Raji (cell line): ENCODE measurements around the gene NLGN1.

Experiments
- POLR2A ChIP-seq: IDR thresholded peaks from 2 replicates; pipeline ENCODE4 v1.6.1; 2011; ENCODE audit warnings: low read depth, low read length, control low read depth; ENCODE audit not compliant: insufficient read depth

Gene NLGN1

DNA sequence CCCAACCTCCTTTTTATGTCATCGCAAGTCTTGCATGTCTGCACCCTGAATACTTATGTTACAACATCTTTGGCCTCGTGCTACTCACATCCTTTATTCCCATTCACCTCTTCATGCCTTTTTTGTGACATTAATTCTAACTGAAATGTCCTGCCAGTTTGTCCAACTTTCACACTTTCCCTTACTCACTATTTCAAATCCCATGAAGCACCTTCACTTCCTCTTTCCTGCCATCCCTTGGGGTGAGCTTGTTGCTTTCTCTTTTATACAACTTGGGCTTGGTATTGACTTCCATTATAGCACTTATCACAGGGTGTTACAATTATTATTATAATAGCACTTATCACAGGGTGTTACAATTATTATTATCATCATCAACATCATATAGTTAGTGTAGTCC, 496.3 kb downstream of the NLGN1 start:
- no peak for TF ChIP-seq POLR2A

DNA sequence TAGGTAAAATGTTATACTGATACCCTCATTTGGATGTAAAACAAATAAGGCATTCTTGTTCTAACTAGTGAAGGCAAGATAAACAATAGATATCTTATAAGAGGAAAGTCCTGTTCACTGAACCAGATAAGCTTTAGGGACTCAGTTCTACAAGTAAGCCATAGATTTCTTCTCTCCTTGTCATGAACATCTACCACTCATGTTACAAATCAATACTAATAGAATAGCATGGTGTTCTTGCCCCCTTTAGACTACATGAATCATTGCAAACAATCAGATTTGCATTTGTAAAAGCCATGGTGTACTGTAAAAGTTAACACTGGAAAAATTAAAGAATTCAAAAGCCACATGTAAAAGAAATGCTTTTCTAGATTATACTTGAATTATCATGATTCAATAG, 500.1 kb downstream of the NLGN1 start:
- no peak for TF ChIP-seq POLR2A

DNA sequence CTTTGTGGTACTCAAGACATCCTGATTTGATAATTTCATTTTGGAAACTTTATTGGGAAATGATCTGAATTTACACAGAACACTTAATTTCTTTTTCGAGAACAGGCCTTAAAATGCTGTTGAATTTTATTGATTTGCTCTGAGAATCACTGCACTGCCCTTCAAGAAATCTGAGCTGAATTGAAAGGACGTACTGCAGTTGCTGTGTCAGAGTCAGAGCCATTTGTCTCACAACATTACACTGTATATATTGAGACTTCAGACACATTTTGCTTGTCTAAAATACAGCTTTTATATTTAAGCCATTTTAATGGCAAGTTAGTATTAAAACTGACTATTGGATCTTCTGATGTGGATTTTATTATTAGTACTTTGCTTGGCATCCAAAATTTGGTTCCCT, 504.1 kb downstream of the NLGN1 start:
- TF ChIP-seq POLR2A, result no peak

DNA sequence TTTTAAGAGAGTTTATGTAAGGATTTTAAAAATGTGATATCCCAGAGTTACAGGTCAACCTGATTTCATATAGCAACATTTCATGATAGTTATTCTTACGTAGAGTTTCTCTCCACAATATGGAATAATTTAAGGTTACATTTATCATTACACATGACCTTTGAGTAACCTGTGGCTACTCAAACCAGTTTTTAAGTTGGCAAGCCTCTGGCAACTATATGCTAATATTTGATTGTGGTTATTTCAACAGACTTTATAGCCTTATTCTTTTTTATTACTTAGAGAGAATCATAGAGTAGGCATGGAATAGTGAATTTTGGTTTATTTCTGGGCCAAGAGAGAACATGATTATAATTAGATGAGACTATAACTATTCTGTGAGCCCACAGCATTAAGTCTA, 504.9 kb downstream of the NLGN1 start:
- no peak for TF ChIP-seq POLR2A

DNA sequence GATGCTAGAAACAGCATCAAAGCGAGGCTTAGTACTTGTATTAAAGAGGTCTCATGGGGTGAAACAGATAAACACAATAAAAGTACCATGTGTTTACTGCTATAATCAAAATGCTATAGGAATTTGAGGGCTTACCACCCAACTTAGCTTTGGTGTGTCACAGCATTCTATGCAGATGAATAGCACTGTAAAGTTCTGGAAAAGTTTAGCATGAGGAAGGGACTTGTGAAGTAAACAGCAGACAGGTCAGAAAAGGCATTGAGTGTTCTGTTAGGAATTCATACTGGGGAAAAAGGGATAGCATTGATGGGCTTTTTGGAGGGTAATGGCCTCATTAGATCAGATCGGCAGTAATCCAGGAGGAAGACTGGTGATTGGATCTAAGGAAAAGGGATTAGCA, 505.3 kb downstream of the NLGN1 start:
- no peak for TF ChIP-seq POLR2A

DNA sequence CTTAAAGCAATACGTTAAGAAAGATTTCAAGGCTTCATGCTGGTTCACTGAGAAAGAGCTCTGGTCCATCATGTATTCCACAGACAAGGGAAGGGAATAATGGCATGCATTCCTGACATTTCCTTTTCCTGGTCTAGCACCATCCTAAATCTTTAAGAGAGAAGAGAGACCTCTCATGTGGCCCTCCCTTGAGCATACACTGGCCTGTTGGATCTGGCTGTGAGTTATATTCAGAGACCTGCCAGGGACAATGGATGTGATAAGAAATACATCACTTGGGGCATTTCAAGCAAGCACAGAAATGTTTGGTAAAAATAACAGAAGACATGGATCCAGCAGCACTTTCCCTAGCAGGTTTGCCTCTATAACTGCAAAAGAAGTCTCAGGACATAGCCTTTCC, 507.8 kb downstream of the NLGN1 start:
- no peak for TF ChIP-seq POLR2A

DNA sequence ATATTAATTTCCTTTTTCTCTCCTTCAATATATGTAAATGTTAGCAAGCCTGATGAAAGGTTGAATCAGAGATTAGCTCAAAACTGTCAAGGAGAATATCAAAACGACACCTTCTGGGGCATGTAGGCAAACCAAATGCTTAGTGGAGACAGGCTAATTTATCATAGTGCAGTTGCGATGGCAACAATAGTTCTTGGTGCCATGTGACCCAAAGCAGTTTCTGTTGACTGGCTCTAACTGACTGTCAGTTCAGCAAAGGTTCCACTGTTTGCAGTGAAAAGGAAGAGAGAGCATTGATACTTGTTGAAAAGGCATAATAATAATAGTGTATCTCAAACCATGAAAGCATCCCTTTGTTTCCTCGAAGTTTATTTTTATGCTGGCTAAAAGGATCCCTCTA, 513.9 kb downstream of the NLGN1 start:
- TF ChIP-seq POLR2A, result no peak

DNA sequence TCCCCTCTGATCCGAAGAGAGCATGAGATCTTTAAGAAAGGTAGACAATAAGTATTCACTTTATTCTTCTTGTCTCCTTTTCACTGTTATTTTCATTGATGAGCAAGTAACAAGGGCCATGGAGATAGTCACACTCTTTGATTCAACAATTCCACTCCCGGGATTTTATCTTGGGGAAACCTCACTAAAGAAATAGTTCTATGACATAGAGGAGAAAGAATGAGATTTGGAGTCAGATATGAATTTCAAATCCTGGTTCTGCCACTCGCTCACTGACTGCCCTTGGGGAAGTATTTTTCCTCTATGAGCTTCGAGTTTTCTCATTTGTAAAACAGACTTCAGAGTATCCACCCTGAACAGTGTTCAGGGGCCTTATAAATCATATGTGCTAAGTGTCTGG, 514.6 kb downstream of the NLGN1 start:
- no peak for TF ChIP-seq POLR2A

DNA sequence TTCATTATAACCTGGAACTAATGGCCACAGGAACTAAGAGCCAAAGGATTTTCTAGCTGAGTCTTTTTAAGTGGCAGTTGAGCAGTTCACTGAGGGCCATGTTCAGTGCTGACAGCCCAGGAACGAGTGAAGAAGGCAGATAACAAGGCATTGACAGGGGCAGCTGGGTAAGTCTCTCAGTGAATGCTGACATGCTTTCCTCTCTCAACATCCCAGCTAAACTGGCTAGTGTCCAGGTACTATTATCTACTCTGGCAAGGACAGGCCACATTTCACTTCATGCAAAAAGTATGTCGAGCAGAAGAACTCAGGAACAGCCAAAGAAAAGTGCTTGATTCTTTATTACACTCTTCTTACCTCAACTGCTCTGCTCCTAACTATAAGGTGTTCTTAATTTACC, 515.9 kb downstream of the NLGN1 start:
- TF ChIP-seq POLR2A, result no peak

DNA sequence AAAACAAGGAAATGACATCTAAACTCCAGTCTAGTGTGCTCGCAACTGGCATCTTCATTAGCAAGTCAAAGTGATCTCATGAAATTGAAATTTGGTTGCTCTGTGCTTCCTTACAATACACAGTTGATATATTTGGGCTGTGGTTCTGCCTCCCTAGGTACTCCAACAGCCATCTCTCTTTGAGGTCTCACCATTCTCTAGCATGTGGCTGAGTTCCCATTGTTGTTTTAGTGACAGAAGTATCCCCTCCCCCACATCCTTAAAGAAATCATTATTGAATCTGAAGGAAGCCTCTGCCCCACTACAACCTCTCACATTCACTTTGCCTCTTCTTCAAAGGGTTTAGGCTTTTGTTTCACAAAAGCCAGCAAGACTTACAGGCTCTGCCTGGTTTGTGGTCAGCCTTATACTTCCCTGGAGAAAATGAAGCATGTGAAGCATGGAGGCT, 516.5 kb downstream of the NLGN1 start:
- no peak for TF ChIP-seq POLR2A

DNA sequence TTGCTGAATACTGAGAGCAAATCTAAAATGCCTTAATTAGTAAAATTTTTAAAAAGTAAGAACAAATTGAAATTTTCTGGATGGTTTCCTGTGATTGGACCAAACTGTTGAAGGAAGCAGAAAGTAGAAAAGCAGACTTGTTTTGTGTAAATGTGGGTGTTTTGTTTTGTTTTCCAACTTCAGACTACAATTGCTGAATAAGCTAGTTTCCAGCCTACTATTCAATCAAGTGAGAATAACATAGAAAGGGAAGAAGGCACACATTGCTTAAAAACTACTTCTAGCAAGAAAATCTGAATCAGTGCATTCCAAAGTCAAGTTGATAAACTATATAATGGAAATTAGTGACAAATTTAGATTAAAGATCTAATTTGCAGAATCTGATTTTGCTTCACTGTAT, 519.3 kb downstream of the NLGN1 start:
- no peak for TF ChIP-seq POLR2A

DNA sequence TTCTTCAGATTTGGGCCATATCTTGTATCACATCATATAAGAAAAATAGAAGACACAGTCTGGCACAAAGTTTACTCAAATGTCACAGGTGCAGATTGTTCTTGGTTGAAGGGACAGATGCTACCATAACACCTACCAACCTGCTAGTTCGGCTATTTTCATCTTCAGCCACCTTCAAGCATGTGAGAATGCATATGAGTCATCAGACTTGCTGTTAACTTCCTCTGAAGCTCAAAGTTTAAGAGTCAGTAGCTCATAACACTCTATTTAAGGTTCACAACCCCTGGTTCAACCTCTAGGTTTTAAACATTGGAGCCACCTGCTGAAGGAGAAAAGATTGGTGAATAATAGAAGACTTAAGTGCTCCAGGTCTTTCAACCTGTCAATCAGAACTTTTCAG, 522.8 kb downstream of the NLGN1 start:
- TF ChIP-seq POLR2A, result no peak

DNA sequence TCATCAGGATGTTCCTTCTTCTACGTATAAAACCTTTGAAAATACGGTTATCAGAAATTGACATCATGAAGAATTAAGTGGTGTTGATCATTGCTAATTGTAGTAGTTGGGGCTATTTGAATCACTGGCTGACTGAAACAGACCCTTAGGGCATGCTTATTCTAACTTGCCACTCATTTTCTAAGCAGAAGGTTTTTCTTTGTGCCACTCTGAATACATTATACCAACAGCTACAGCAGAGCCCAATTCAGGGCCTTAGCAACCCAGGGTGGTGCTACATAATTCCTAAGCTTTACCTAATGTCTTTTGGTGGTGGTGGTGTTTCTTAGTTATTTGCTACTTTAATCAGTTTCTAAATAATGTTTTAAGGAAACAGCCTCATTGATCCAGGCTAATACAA, 524.2 kb downstream of the NLGN1 start:
- no peak for TF ChIP-seq POLR2A

DNA sequence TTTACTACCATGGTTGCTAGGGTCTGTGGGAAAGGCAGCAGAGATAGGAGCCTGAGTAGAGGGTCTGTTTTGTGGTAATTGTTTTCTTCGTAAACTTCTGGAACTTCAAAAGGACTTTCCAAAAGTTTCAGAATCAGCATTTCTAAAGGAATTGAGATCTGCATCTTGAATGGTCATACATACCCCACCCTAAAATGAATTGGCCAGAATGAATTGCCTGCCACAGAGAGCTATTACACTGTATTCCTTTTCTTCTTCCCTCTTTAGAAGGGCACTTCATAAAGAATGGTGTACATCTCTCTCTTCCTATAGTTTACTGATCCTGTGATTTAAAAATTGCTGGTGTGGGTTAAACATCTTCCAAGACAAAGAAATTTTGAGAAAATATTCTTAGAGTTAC, 525.7 kb downstream of the NLGN1 start:
- no peak for TF ChIP-seq POLR2A

DNA sequence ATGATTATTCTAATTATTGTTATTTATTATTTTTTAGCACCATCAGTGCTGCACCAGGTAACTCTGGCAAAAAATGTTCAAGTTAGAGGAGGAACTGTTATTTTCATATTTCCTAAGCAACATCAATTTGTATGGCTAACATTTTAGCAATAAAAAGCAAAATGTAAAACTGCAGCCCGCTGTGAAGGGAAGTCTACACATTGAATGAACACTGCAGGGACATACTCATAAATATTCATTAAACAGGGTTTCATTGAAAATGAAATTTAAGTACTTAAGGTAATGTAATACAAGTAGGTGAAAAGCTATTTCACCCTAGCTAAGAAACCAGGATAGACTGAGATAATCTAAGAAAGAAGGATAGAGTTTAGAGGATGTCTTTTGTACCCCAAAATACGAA, 532.7 kb downstream of the NLGN1 start:
- no peak for TF ChIP-seq POLR2A

DNA sequence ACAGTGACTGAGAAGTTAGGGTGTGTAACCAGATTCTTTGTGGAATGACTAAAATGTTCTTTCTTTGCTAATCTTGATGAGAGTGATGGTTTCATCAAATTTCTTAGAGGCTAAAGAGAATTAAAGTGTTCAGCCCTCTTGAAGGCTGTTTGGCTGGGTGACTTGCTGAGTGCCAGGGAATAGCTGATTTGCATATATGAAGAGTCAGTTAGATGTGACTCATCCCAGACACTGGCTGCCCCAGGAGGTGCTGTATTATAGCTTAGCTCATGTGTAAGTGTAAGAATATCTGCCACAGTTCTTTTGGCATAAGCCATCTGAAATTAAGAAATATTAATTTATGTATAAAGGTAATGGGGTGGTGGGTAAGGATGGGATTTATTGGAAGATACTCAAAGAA, 535.1 kb downstream of the NLGN1 start:
- no peak for TF ChIP-seq POLR2A

DNA sequence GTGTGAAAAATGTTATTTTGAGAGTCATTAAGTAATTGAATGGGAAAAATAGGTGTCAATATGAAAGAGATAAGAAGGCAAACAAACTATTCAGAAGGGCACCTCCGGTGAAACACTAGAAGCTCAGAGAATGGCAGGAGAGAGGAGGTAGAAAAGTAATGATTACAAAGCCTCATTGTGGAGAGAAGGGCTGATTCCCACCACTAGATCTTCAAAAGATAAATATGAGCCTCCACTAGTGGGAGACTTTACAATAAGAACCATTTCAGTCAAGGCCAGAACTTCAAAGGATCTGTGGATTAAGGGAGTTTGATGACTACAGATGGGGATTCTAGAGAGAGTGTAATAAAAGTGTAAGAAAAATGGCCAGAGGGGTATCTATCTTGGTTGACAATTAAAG, 535.6 kb downstream of the NLGN1 start:
- TF ChIP-seq POLR2A, result no peak

DNA sequence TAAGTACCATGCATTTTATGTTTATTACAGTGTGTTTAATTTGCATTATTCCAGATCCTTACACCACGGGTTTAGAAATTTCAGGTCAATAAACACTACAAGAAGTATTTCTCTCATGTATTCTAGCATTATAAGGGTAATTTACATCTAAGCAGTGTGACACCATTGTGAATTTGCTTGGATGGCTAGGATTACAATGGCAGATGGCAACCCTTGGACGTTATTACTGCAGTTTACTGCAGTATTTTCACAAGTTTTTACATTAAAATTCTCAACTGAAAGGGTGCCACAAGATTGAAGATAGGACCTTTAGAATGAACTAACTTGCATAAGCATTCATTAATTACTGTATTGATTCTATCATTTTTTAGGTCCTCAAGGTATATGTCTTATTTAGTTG, 538.8 kb downstream of the NLGN1 start:
- no peak for TF ChIP-seq POLR2A
